Inflammatory macrophage (primary cell): ENCODE measurements around the gene NECAB2.

Experiments
- DNase-seq, 2 donors: peaks; one replicate each; pipeline ENCODE4 v3.0.0-alpha.2; 2020 to 2022

Gene NECAB2

GRCh38 chr16:84045818-84046470, 77.9 kb downstream of the NECAB2 start:
- DNase-seq: no peak

GRCh38 chr16:84047206-84047605, 79.2 kb downstream of the NECAB2 start:
- no peak for DNase-seq

GRCh38 chr16:84047626-84048025, 79.6 kb downstream of the NECAB2 start:
- DNase-seq: no peak

- DNase-seq: no peak
Observed at GRCh38 chr16:84048270-84048669, 80.2 kb downstream of the NECAB2 start.

GRCh38 chr16:84048871-84049270, 80.8 kb downstream of the NECAB2 start:
- DNase-seq: no peak

- no peak for DNase-seq
Observed at GRCh38 chr16:84049403-84050060, 81.5 kb downstream of the NECAB2 start.

GRCh38 chr16:84050316-84050715, 82.3 kb downstream of the NECAB2 start:
- no peak for DNase-seq

- no peak for DNase-seq
Observed at GRCh38 chr16:84052071-84052622, 84.1 kb downstream of the NECAB2 start.
